GM12892 (cell line): ENCODE measurements around the gene REC114.

Experiments used
- POLR2A ChIP-seq: IDR thresholded peaks from 2 replicates; pipeline ENCODE4 v1.6.1; 2011; ENCODE audit warnings: low read depth, low read length, control low read depth
- POLR2AphosphoS5 ChIP-seq: IDR thresholded peaks from 2 replicates; pipeline ENCODE4 v1.6.1; 2011; ENCODE audit warnings: low read depth, low read length, control low read depth
- TAF1 ChIP-seq: IDR thresholded peaks from 2 replicates; pipeline ENCODE4 v1.6.1; 2011; ENCODE audit warnings: low read depth, mild to moderate bottlenecking, control low read depth, low read length, borderline replicate concordance

GRCh38 chr15:73604477-73604876 lies 161.5 kb downstream of the REC114 start:
- TF ChIP-seq TAF1 (no peak), POLR2AphosphoS5 (no peak), POLR2A (no peak)
